MCF 10A (cell line): ENCODE data around the gene DCUN1D1. TPM values are rescaled to one million over a fixed set of nuclear protein-coding genes. Genes with fewer than 3 reads are reported as not detected.

Source experiments
- BruUV-seq: library from RNA; stranded (reverse); fragments of 400-500 nt; replicated peaks from 2 replicates; lab custom pipeline; 2021; lab: Mats Ljungman, UMichigan
- CTCF ChIA-PET: fragments of 300-600 bp; sonication (Branson Sonifier 250); formaldehyde crosslinking; extraction: SDS; loops from one replicate; lab custom pipeline; 2021; ENCODE audit warnings: antibody characterized with exemption, inconsistent platforms; lab: Yijun Ruan, JAX
- POLR2A ChIA-PET: fragments of 300-600, 350-650 bp; sonication (Branson Sonifier 250); formaldehyde crosslinking; extraction: SDS; loops from one replicate; lab custom pipeline; 2020; ENCODE audit warnings: antibody characterized with exemption, inconsistent platforms; lab: Yijun Ruan, JAX
- DNase-seq: peaks from one replicate; pipeline ENCODE4 v3.0.0-alpha.2; 2018; ENCODE audit not compliant: unreplicated experiment
- H3K27ac Mint-ChIP-seq: one replicate; pipeline ENCODE4 v1.8.0; 2022; ENCODE audit warnings: mild to moderate bottlenecking, low read depth, mixed read lengths; ENCODE audit not compliant: unreplicated experiment
- H3K27me3 Mint-ChIP-seq: one replicate; pipeline ENCODE4 v1.8.0; 2022; ENCODE audit warnings: mixed read lengths; ENCODE audit not compliant: insufficient read depth, unreplicated experiment
- H3K36me3 Mint-ChIP-seq: one replicate; pipeline ENCODE4 v1.8.0; 2022; ENCODE audit warnings: mild to moderate bottlenecking, moderate library complexity, mixed read lengths; ENCODE audit not compliant: insufficient read depth, unreplicated experiment
- H3K4me1 Mint-ChIP-seq: one replicate; pipeline ENCODE4 v1.8.0; 2022; ENCODE audit warnings: mixed read lengths; ENCODE audit not compliant: insufficient read depth, unreplicated experiment
- H3K4me3 Mint-ChIP-seq: one replicate; pipeline ENCODE4 v1.8.0; 2022; ENCODE audit warnings: mild to moderate bottlenecking, moderate library complexity, mixed read lengths; ENCODE audit not compliant: unreplicated experiment
- H3K9me3 Mint-ChIP-seq: one replicate; pipeline ENCODE4 v1.8.0; 2022; ENCODE audit warnings: mixed read lengths; ENCODE audit not compliant: unreplicated experiment
- CTCF ChIP-seq: fragments of 200-600 bp; IDR thresholded peaks from one replicate; pipeline ENCODE4 v1.8.0; 2022; ENCODE audit warnings: antibody characterized with exemption, mild to moderate bottlenecking; ENCODE audit not compliant: unreplicated experiment
- intact Hi-C: fragments of 100-400 bp; cut with micrococcal nuclease; formaldehyde crosslinking; loops from 2 replicates; pipeline ENCODE4 v1.14.1; 2022
- total RNA-seq: library from RNA; stranded (reverse); gene quantifications from 2 replicates; pipeline ENCODE4 v1.2.3, GENCODE V29; 2022

DCUN1D1 gene
- total RNA-seq, 1 experiment from 2014 or later, result 39.1 TPM

DNA sequence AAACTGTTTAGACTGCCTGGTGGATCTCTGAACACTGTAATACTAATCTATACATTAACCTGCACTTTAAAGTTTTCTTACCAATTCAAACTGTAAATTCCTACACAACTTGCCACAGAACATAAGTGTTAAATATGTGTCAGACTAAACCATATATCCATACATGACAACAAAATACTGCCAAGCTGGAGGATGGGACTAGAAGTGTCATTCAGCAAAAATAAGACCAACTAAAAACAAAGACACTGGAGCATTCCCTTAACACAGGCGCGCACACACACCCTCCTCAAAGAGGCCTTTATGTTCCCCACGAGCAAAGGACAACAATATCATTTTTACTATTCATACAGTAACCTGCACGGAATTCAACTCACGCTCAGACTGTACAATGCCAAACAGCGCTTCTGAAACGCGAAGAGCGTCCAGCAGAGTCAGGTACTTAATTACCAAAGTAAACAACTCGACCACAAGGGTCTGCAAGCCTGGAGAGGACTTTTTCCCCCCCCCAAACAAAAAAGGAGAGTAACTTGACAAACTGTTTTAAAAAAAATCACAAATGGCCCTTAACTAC, 1.1 kb downstream of the DCUN1D1 start:
- H3K27me3 Mint-ChIP-seq, result no peaks in the 10 kb centered on the region
- no peaks in the 10 kb centered on the region for H3K4me1 Mint-ChIP-seq
- H3K27ac Mint-ChIP-seq, result peak overlapping the region; percentile 84
- POLR2A ChIA-PET, result interaction anchor here (0.6 to 1.8 kb wide), 8 partner anchors 9 to 118 kb away, joined by 3 to 6 read pairs (median 5); no protein-coding TSS in a partner anchor
- intact Hi-C loops, result no loop called here
- no peaks in the 10 kb centered on the region for H3K9me3 Mint-ChIP-seq
- BruUV-seq, result TSS peak; percentile 68
- no peak for TF ChIP-seq CTCF
- CTCF ChIA-PET, result no interaction called here
- no peaks in the 10 kb centered on the region for H3K36me3 Mint-ChIP-seq
- DNase-seq, result no peak
- peak overlapping the region; percentile 81 for H3K4me3 Mint-ChIP-seq

DNA sequence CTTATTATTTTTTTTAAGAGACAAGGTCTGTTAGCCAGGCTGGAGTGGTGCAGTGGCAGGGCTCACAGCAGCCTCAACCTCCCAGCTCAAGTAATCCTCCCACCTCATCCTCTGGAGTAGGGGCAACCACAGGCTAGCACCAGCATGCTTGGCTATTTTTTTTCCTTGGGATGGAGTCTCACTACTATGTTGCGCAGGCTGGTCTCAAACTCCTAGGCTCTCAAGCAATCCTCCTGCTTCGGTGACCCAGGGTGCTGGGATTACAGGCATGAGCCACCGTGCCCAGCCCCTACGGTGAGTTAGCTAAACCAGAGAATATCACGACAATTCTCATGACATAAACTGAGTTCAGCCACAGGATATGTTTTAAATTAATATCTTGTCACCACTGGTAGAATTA, 2.0 kb downstream of the DCUN1D1 start:
- intact Hi-C loops, result no loop called here
- CTCF ChIA-PET, result no interaction called here
- H3K4me1 Mint-ChIP-seq, result no peaks in the 10 kb centered on the region
- POLR2A ChIA-PET, result interaction anchor here (1.4 to 1.8 kb wide), 3 partner anchors 9 to 18 kb away, joined by 5 to 6 read pairs (median 5); no protein-coding TSS in a partner anchor
- no TSS peak for BruUV-seq
- H3K36me3 Mint-ChIP-seq, result no peaks in the 10 kb centered on the region
- H3K27me3 Mint-ChIP-seq, result no peaks in the 10 kb centered on the region
- H3K9me3 Mint-ChIP-seq, result no peaks in the 10 kb centered on the region
- no peak for TF ChIP-seq CTCF
- H3K4me3 Mint-ChIP-seq, result peak overlapping the region; percentile 81
- DNase-seq, result no peak
- peak overlapping the region; percentile 84 for H3K27ac Mint-ChIP-seq

DNA sequence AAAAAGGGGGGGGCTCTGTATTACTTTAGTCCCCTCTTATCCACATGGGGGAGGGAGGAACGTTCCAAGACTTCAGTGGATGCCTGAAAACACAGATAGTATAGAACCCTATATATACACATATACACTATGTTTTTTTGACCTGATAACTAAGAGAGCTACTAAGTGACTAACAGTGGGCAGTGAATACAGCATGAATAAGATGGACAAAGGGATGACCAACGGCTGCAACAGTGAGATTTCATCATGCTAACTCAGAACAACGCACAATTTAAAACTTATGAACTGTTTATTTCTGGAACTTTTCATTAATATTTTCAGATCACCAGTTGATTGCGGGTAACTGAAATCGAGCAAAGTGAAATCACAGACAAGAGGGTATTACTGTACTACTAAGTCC, 7.3 kb downstream of the DCUN1D1 start:
- TF ChIP-seq CTCF, result no peak
- DNase-seq, result no peak
- Mint-ChIP-seq H3K9me3 (no peaks in the 10 kb centered on the region), H3K4me3 (no peak overlapping the region), H3K27ac (no peak overlapping the region), H3K27me3 (no peaks in the 10 kb centered on the region), H3K36me3 (no peaks in the 10 kb centered on the region), H3K4me1 (peaks cover 8% of the 10 kb centered on the region)
- CTCF ChIA-PET, result no interaction called here
- POLR2A ChIA-PET, result no interaction called here
- intact Hi-C loops, result no loop called here
- BruUV-seq, result no TSS peak

DNA sequence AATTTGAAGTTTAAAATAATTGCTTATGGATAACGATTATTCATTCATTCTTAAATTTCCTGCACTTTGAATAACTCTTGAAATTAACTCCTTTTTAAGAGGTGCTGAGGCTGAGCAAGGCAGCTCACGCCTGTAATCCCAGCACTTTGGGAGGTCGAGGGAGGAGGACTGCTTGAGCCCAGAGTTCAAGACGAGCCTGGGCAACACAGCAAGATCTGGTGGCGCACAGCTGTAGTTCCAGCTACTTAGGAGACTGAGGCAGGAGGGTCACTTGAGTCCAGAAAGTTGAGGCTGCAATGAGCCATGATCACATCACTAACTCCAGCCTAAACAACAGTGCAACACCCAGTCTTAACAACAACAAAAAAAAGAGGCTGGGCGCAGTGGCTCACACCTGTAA, 8.0 kb downstream of the DCUN1D1 start:
- POLR2A ChIA-PET, result interaction anchor here (0.7 kb wide), 1 partner anchor 214 kb away, joined by 3 read pairs; no protein-coding TSS in a partner anchor
- BruUV-seq, result no TSS peak
- no peak for TF ChIP-seq CTCF
- no peak for DNase-seq
- no peaks in the 10 kb centered on the region for H3K36me3 Mint-ChIP-seq
- H3K4me1 Mint-ChIP-seq, result peaks cover 12% of the 10 kb centered on the region
- no peaks in the 10 kb centered on the region for H3K9me3 Mint-ChIP-seq
- H3K27ac Mint-ChIP-seq, result no peak overlapping the region
- CTCF ChIA-PET, result no interaction called here
- intact Hi-C loops, result no loop called here
- no peak overlapping the region for H3K4me3 Mint-ChIP-seq
- H3K27me3 Mint-ChIP-seq, result no peaks in the 10 kb centered on the region
